K562 (cell line): ENCODE measurements around the gene SRF. TPM values are rescaled to one million over a fixed set of nuclear protein-coding genes. Genes with fewer than 3 reads are reported as not detected.

Experiments
- ATAC-seq: fragments of 200-7000 bp; cut with Tn5 transposase; 3 replicates; pipeline ENCODE4 v1.9.1; 2020; ENCODE audit warnings: moderate library complexity
- BruUV-seq: library from RNA; stranded (reverse); fragments of 400-500 nt; replicated peaks from 2 replicates; lab custom pipeline; 2021; lab: Mats Ljungman, UMichigan
- CTCF ChIA-PET: fragments of 300-600 bp; formaldehyde crosslinking; extraction: SDS; loops from one replicate; lab custom pipeline; 2021; ENCODE audit warnings: low intra/inter-chr PET ratio; lab: Yijun Ruan, JAX
- POLR2A ChIA-PET: fragments of 300-600, 350-650 bp; sonication (Branson Sonifier 250); formaldehyde crosslinking; extraction: SDS; loops from one replicate; lab custom pipeline; 2021; ENCODE audit warnings: antibody characterized with exemption, inconsistent platforms; lab: Yijun Ruan, JAX
- DNase-seq, 4 experiments: peaks; one replicate each; pipeline versions ENCODE4 v3.0.0 to v3.0.0-alpha.2; 2011 to 2018; ENCODE audit warnings: low spot score in 3 of 4, mixed read lengths in 3 of 4; ENCODE audit errors: extremely low read depth in 1 of 4
- FAIRE-seq: peaks from 2 replicates; lab custom pipeline; 2011; peaks lifted over from hg19 to GRCh38; lab: Jason Lieb, UNC
- H2AFZ ChIP-seq: 2 replicates; pipeline ENCODE4 v1.6.0; 2011; ENCODE audit warnings: low read depth, low read length, control low read depth, inconsistent platforms
- H3K27ac ChIP-seq: fragments of 200-600 bp; 3 replicates; pipeline ENCODE4 v1.8.0; 2011; ENCODE audit warnings: low read depth, mild to moderate bottlenecking, control low read depth, inconsistent platforms, low read length, moderate library complexity, mixed read lengths; ENCODE audit errors: extremely low read depth
- H3K27me3 ChIP-seq, 2 experiments: fragments of 300-600 bp in 1 of 2; 2 replicates in 1 of 2; 3 replicates in 1 of 2; pipeline versions ENCODE4 v1.6.0 to v1.8.0; 2011; ENCODE audit warnings: inconsistent platforms in 2 of 2, low read length in 2 of 2, mild to moderate bottlenecking in 1 of 2, mixed read lengths in 1 of 2, moderate library complexity in 1 of 2; ENCODE audit not compliant: control insufficient read depth in 2 of 2, insufficient read depth in 2 of 2
- H3K36me3 ChIP-seq: fragments of 300-600 bp; 3 replicates; pipeline ENCODE4 v1.8.0; 2011; ENCODE audit warnings: mild to moderate bottlenecking, low read length, inconsistent platforms; ENCODE audit not compliant: control insufficient read depth, insufficient read depth
- H3K4me1 ChIP-seq, 2 experiments: fragments of 200-600 bp in 1 of 2; replicated peaks in 1 of 2; 2 replicates in 1 of 2; 3 replicates in 1 of 2; pipeline versions ENCODE4 v1.5.1 to v1.8.0; 2011; ENCODE audit warnings: inconsistent platforms in 2 of 2, low read length in 2 of 2, mild to moderate bottlenecking in 1 of 2, mixed read lengths in 1 of 2, moderate library complexity in 1 of 2; ENCODE audit not compliant: control insufficient read depth in 2 of 2, insufficient read depth in 2 of 2
- H3K4me2 ChIP-seq: 2 replicates; pipeline ENCODE4 v1.6.1; 2011; ENCODE audit warnings: low read length, control low read depth, inconsistent platforms, mixed read lengths; ENCODE audit not compliant: insufficient read depth
- H3K4me3 ChIP-seq: fragments of 200-600 bp; sonication (generic), shearing (Covaris generic); 2 replicates; pipeline ENCODE4 v1.5.1; 2016; ENCODE audit warnings: control low read depth, inconsistent platforms
- H3K79me2 ChIP-seq: fragments of 200-600 bp; 3 replicates; pipeline ENCODE4 v1.8.0; 2011; ENCODE audit warnings: low read length, inconsistent platforms; ENCODE audit not compliant: control insufficient read depth, insufficient read depth
- H3K9ac ChIP-seq, 2 experiments: 2 replicates each; pipeline versions ENCODE4 v1.6.0 to v1.6.1; 2011; ENCODE audit warnings: low read depth in 2 of 2, low read length in 2 of 2, control low read depth in 1 of 2, inconsistent platforms in 1 of 2, mild to moderate bottlenecking in 1 of 2, mixed read lengths in 1 of 2; ENCODE audit not compliant: insufficient read depth in 1 of 2
- H3K9me1 ChIP-seq: one replicate; pipeline ENCODE4 v1.6.0; 2011; ENCODE audit warnings: inconsistent platforms, mild to moderate bottlenecking, low read length, moderate library complexity; ENCODE audit not compliant: control insufficient read depth, insufficient read depth
- H3K9me3 ChIP-seq: replicated peaks from 2 replicates; pipeline ENCODE4 v1.5.1; 2011; ENCODE audit warnings: low read depth, low read length, inconsistent platforms; ENCODE audit not compliant: control insufficient read depth, insufficient read depth
- H4K20me1 ChIP-seq: replicated peaks from 2 replicates; pipeline ENCODE4 v1.6.1; 2011; ENCODE audit warnings: low read length, inconsistent platforms, mixed read lengths; ENCODE audit not compliant: control insufficient read depth, insufficient read depth
- CBFA2T3 ChIP-seq: fragments of 450-650 bp; IDR thresholded peaks from 2 replicates; pipeline ENCODE4 v1.6.1; 2017
- CBX2 ChIP-seq: fragments of 200-600 bp; sonication (generic); IDR thresholded peaks from one replicate; pipeline ENCODE4 v1.6.1; 2012; ENCODE audit warnings: mild to moderate bottlenecking, low read length, inconsistent platforms; ENCODE audit not compliant: insufficient read depth, poor library complexity, severe bottlenecking
- CHAMP1 ChIP-seq: fragments of 450-650 bp; IDR thresholded peaks from 2 replicates; pipeline ENCODE4 v1.6.1; 2016; ENCODE audit warnings: mild to moderate bottlenecking
- CREB5 ChIP-seq: fragments of 250-450 bp; sonication (Bioruptor Pico); IDR thresholded peaks from 2 replicates; pipeline ENCODE4 v1.5.0; 2020; ENCODE audit warnings: mild to moderate bottlenecking
- DPF2 ChIP-seq: fragments of 450-650 bp; IDR thresholded peaks from 2 replicates; pipeline ENCODE4 v1.6.1; 2016
- OTX1 ChIP-seq: fragments of 450-650 bp; formaldehyde crosslinking; IDR thresholded peaks from 2 replicates; pipeline ENCODE4 v1.4.0; 2022; ENCODE audit warnings: mild to moderate bottlenecking
- POLR2B ChIP-seq: fragments of 450-650 bp; IDR thresholded peaks from 2 replicates; pipeline ENCODE4 v1.6.1; 2018; ENCODE audit warnings: low read depth; ENCODE audit not compliant: partially characterized antibody
- SMARCA5 ChIP-seq: fragments of 450-650 bp; IDR thresholded peaks from 2 replicates; pipeline ENCODE4 v1.6.1; 2016
- SNRNP70 ChIP-seq: fragments of 200-400 bp; formaldehyde crosslinking; optimal IDR thresholded peaks from 2 replicates; pipeline ENCODE3; 2017; ENCODE audit warnings: low read depth, low read length
- WGBS: fragments of 100-300 bp; shearing (Covaris generic); methylation state at CpG from one replicate; pipeline ENCODE4 v1.1.6; 2016; ENCODE audit warnings: low coverage, mixed read lengths; ENCODE audit not compliant: insufficient coverage; ENCODE audit errors: missing lambda C conversion rate; 5-methylcytosine and 5-hydroxymethylcytosine counted together
- in situ Hi-C: fragments of 300-500 bp; cut with MboI; formaldehyde crosslinking; loops from 4 replicates; pipeline ENCODE4 v1.15.0; 2018; ENCODE audit warnings: inconsistent platforms, mixed read lengths
- intact Hi-C: fragments of 100-400 bp; cut with micrococcal nuclease; formaldehyde crosslinking; loops from 2 replicates; pipeline ENCODE4 v1.14.2; 2022
- polyA plus RNA-seq, 8 experiments: library from polyadenylated mRNA; depleted of rRNA in 4 of 8; stranded (reverse) in 5 of 8; unstranded in 3 of 8; fragments of >200 nt; fragmentation: Nextera tagmentation in 2 of 8; fragmentation: Illumina TruSeq in 1 of 8; extraction: Ambion mirVana in 2 of 8; extraction: Trizol in 1 of 8; gene quantifications; 2 replicates each; pipeline versions ENCODE4 v1.2.1 to v1.2.3, GENCODE V29; 2011 to 2014; ENCODE audit warnings: inconsistent platforms in 1 of 8, missing spikeins in 1 of 8
- total RNA-seq, 7 experiments: library from RNA; depleted of rRNA in 6 of 7; stranded (reverse); fragments of >200 nt in 6 of 7; fragmentation: Illumina TruSeq in 2 of 7; extraction: Trizol in 2 of 7; gene quantifications; 2 replicates each; pipeline versions ENCODE4 v1.2.1 to v1.2.3, GENCODE V29; 2011 to 2021; ENCODE audit warnings: low replicate concordance in 1 of 7
- TF ChIP-seq, protein P1 (sequence below): sonication (generic); formaldehyde crosslinking; IDR thresholded peaks from 2 replicates; pipeline ENCODE4 v1.8.1; 2023; ENCODE audit warnings: mild to moderate bottlenecking, missing genetic modification reagents

The SRF gene
- total and polyA plus RNA-seq, 9 of the 15 experiments (the other 6 are each of a cell fraction or from before 2014, with no cell fraction given), result 2.5 to 37.0 (median 24.6) TPM

DNA sequence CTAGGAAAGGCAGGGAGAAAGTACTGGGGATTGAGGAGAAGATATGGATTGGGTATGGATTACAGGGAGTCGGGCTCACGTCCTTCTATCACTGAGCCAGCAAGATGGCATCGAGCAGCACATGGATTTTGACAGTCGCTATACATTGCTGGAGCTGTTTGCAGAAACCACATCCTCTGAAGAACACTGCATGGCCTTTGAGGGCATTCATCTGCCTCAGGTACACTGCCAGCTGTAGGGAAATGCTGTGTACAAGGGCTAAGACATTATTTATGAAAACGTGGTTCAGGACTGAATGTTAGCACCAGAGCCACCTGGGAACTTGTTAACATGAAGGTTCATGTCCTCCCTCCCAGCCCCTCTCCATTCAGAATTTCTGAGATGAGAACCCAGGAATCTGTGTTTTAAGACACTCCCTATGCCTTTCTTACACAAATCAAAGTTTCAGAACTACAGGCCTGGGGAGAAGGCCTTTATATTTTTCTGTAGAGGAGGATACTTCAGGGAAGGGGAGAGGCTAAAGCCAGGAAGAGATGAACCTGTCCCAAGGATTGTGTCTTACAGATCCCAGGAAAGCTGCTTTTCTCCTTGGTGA is 14.4 kb downstream of the SRF start:
- no peak for FAIRE-seq
- Histone ChIP-seq H3K4me1 (peaks cover 35 to 37% of the 10 kb centered on the region in 2 experiments), H3K9ac (no peak overlapping the region), H3K4me3 (no peak overlapping the region), H3K27me3 (no peaks in the 10 kb centered on the region), H2AFZ (no peak overlapping the region), H4K20me1 (no peaks in the 10 kb centered on the region), H3K4me2 (no peak overlapping the region; the same call in 1 of the 2 replicates), H3K9me3 (no peaks in the 10 kb centered on the region), H3K27ac (no peak overlapping the region), H3K79me2 (peaks cover 24% of the 10 kb centered on the region; the same call in 2 of the 3 replicates), H3K36me3 (peaks cover 55% of the 10 kb centered on the region; the same call in 2 of the 3 replicates), H3K9me1 (no peaks in the 10 kb centered on the region)
- DNase-seq, result no peak
- intact Hi-C loops (no loop called here), in situ Hi-C loops (no loop called here)
- ATAC-seq, result no peak
- no TSS peak for BruUV-seq
- TF ChIP-seq, protein P1, sequence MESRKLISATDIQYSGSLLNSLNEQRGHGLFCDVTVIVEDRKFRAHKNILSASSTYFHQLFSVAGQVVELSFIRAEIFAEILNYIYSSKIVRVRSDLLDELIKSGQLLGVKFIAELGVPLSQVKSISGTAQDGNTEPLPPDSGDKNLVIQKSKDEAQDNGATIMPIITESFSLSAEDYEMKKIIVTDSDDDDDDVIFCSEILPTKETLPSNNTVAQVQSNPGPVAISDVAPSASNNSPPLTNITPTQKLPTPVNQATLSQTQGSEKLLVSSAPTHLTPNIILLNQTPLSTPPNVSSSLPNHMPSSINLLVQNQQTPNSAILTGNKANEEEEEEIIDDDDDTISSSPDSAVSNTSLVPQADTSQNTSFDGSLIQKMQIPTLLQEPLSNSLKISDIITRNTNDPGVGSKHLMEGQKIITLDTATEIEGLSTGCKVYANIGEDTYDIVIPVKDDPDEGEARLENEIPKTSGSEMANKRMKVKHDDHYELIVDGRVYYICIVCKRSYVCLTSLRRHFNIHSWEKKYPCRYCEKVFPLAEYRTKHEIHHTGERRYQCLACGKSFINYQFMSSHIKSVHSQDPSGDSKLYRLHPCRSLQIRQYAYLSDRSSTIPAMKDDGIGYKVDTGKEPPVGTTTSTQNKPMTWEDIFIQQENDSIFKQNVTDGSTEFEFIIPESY (CRISPR knock-in tag), result no peak
- TF ChIP-seq CBFA2T3, result peak; percentile 40; the same call in 1 of the 2 replicates
- CTCF ChIA-PET, result no interaction called here
- WGBS, result 63% methylated on average over 5 of the region's 5 CpGs
- POLR2A ChIA-PET, result no interaction called here

- no peak overlapping the region for H3K4me3 ChIP-seq
- ATAC-seq (no peak), FAIRE-seq (no peak), DNase-seq (no peak)
- in situ Hi-C loops, result no loop called here
- CTCF ChIA-PET, result no interaction called here
- no peak overlapping the region for H2AFZ ChIP-seq
- H3K36me3 ChIP-seq, result peaks cover 51% of the 10 kb centered on the region
- no peak overlapping the region for H3K27ac ChIP-seq
- H3K9me1 ChIP-seq, result no peaks in the 10 kb centered on the region
- 95% methylated on average over 12 of the region's 14 CpGs for WGBS
- no peaks in the 10 kb centered on the region for H4K20me1 ChIP-seq
- no peaks in the 10 kb centered on the region for H3K9me3 ChIP-seq
- H3K27me3 ChIP-seq, result no peaks in the 10 kb centered on the region
- no TSS peak for BruUV-seq
- H3K79me2 ChIP-seq, result peaks cover 27% of the 10 kb centered on the region; the same call in 2 of the 3 replicates
- intact Hi-C loops, result no loop called here
- no peak overlapping the region for H3K4me2 ChIP-seq
- POLR2A ChIA-PET, result no interaction called here
- H3K9ac ChIP-seq, result 0 out of 4 replicates have a peak overlapping the region, but pooled peaks of 1 of the 2 experiments have one; percentile 13
- H3K4me1 ChIP-seq, result peaks cover 32 to 37% of the 10 kb centered on the region in 2 experiments
- no peak for TF ChIP-seq CREB5 (CRISPR knock-in tag)
- no peak for TF ChIP-seq DPF2
- no peak for TF ChIP-seq SMARCA5
- TF ChIP-seq SNRNP70, result no peak
- no peak for TF ChIP-seq CBX2
- TF ChIP-seq OTX1 (CRISPR knock-in tag), result no peak
- no peak for TF ChIP-seq POLR2B
- no peak for TF ChIP-seq CHAMP1
Observed at GRCh38 chr6:43186019-43186418, 14.9 kb downstream of the SRF start.
